Activated CD8-positive, alpha-beta memory T cell treated with anti-CD3 and anti-CD28 coated beads, Interleukin-2, amount 50 U/mL, for 1 hour (primary cell): ENCODE measurements around the gene LRRIQ1.

Experiments used
- DNase-seq: peaks from one replicate; pipeline ENCODE4 v3.0.0-alpha.2; 2020; ENCODE audit errors: extremely low read depth

LRRIQ1 gene

DNA sequence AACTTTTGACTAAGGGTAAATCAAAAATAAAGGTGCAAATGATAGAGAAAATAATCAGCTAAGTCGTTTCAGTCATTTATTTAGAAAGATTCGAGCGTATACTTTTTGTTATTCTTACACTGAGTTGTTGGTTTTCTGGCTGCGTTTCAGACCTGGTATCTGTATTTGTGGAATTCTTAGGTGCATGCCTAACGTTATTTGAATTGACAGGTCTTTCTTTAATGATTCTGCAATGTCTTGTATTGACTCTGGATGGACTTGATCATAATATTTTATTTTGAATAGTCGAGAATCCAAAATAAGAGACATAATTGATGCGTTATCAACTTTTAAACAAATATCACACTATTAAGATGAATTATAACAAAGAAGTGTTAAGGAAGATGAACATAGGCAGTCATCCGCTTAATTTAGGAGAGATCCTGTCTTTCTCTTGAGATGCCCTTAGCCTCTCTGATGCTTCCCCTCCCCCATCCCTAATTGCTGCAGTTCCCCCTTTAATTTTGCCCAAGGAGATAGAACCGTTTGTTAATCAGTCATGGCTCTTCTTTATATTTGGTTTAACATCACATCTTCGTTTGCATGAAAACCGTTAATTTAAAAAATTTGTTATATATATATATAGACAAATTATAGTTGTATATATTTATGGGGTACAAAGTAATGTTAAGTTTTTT is 245.6 kb downstream of the LRRIQ1 start:
- DNase-seq: no peak

- DNase-seq: no peak
Observed at GRCh38 chr12:85283560-85283959, 247.4 kb downstream of the LRRIQ1 start.
